DMS153 treated with DMSO at 0.1 percent for 48 hours (cell line): ENCODE measurements around the gene GREM1.
A peak's percentile ranks its signal among the peaks of the same experiment; 100 is the strongest.

Source experiments
- DNase-seq: peaks from one replicate; lab custom pipeline; 2025; ENCODE audit not compliant: unreplicated experiment; lab: John Stamatoyannopoulos, UW

GREM1 gene

GRCh38 chr15:32717426-32718226 lies at the start of gene GREM1:
Gene GREM1 (plus strand): TSS chr15:32718004. CDS start chr15:32730691, 12,687 bp downstream.
- DNase-seq = no peak

- DNase-seq = no peak
Measured at GRCh38 chr15:32668942-32669341, 48.9 kb upstream of the GREM1 start.

DNA sequence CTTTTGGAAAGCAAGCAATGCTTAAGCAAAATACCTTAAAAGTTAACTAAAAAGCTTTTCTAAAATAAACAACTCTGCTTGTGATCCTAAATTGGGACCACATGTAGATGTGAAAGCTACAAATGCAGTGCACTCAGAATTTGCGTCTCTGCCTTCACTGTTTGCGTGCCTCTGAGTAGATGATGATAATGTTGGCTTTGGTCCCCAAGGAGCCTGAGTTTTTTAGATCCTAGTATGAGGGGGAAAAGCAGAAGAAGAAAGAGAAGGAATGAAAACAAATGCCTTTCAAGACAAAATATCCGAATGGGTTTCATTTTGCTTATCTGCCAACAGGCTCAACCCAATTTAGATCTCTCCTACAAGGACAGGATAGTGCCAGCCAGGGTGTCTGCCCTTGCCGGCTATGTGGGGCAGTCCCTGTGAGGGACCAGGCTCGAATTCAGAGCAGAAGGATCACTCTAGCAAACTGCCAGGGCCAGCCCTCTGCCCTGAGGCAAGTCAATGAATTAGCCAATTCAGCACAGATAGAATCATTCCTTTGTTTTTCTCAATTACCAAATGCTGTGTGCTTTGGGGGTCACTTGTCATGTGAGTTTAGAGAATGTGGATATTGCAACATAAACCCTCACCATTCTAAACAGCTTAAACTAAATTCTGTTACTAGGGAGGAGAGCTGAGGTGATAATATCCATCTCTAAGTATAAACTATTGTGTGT lies 47.8 kb upstream of the GREM1 start:
- no peak for DNase-seq

DNA sequence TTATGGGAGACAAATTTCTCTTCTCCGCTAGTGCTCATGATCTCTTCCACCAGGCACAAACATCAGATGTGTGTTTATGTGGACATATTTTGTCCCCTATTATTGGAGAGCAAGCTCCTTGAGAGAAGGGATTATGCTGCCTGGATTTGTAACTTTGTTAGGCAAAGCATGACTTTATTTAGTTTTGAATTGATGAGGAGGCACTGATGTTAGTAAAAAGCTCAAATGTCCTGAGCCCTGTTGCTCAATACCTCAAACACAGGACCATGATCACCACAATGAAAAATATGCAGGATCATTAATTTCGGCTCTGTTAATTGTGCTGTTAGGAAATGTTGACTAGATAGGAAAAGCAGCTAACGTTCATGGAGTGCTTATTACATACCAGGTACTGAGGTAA lies 47.2 kb upstream of the GREM1 start:
- no peak for DNase-seq

DNA sequence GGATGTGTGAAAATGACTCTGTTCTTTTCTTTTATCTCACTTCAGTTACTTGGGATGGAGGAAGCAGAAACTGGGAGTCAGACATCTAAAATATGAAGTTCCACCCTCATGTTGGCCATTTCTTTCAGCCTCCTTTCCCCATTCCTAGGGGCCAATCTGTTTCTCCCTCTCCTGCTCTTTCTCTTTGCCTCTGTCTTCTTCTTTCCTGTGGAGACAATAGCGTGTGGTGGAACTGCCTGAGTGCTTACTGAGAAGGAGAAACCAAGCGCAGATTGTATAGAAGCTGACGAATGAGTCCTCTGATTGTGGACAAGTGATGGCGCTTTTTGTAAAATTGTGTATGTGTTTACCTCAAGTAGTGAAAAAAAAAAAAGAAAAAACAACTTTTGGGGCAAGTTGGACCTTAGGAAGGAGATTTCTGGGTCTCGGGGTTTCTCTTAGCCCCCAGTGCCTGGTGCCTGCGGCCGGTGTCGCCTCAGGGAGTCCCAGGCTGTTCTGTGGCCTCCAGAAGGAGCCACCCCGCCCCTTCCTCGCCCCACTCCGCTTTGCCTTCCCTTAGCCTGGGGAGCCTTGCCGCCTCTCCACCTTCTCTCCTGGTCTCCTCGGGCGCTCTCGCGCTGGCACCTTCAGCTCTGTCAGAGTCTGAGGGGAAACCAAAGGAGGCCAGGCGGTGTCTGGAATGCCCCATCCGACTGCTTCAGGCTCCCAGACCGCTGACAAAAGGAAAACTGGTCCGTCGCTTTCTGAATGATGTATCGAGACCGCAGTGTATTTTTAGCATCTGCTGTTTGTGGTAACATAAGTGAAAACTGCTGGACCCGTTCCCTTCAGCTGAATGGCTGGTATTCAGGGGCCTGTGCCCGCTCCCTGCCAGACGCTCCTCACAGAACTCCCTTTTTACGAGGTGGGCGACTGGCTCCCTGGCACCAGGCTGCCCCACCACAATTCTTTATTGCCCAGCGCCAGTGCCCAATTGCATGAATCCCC lies 46.2 kb upstream of the GREM1 start:
- DNase-seq = no peak

GRCh38 chr15:32674681-32675080 lies 43.1 kb upstream of the GREM1 start:
- DNase-seq = no peak

- DNase-seq = no peak
Measured at GRCh38 chr15:32675466-32675865, 42.3 kb upstream of the GREM1 start.

- DNase-seq = no peak
Measured at GRCh38 chr15:32676169-32676568, 41.6 kb upstream of the GREM1 start.

GRCh38 chr15:32677238-32677750 lies 40.5 kb upstream of the GREM1 start:
- DNase-seq = peak; percentile 12

DNA sequence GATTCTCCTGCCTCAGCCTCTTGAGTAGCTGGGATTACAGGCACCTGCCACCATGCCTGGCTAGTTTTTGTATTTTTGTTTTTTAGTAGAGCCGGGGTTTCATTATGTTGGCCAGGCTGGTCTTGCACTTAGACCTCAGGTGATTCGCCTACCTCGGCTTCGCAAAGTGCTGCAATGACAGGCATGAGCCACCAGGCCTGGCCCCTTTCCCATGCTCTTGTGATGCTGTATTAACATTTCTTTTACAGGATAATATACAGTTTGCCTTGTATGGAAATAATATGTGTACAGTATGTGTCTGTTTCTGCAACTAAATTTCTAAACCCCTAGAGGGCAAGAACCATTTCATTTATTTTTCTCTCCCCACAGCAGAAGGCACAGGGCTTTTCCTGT lies 38.5 kb upstream of the GREM1 start:
- DNase-seq = no peak

DNA sequence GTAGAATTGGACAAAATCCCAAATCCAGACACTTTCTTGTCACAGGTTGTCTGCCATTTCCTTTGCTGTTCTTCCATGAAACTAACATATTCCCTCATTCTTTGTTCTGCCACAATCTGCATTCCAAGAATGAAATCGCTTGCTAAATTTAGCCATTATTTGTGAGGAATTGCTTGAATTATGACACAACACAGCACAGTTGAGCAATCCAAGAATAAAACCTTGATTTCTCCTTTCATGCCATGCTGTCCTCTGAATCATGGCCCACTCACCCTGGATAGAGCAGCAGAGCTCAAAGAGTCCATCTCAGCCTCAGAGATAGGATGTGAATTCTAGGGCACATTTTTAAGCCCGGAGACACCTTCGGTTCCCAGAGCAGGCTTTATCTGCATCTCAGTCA lies 35.2 kb upstream of the GREM1 start:
- no peak for DNase-seq

- DNase-seq = no peak
Measured at GRCh38 chr15:32682977-32683630, 34.7 kb upstream of the GREM1 start.

DNA sequence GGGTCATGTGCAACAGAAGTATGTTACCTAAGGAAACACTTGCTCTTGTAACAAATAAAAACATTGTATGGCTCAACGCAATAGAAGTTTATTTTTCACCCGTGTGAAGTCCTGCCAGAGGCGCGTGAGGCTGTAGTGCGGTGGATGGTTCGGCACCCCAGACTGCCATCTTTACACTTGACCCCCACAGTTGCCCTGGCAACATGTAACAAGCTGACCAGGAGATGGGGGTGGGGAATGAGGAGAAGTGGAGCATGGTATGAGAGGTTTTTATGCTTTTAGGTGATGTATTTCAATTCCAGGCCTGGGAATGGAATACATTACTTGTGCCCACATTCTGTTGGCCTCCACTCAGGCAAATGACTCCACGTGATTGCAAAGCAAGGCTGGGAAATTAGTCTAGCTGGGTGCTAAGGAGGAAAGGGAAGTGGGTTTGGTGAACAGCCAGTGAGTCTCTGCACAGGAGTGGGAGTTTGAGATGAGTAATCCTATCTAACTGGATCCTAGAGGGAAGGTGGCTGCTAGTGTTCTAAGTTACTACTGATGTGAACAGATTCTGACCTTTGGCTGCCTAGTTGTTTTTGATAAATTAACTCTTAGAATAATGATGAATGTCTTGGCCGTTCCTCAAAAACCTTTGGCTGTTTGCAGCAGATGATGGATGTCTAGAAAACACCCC lies 33.8 kb upstream of the GREM1 start:
- DNase-seq = no peak

- no peak for DNase-seq
Measured at GRCh38 chr15:32685576-32685975, 32.2 kb upstream of the GREM1 start.

DNA sequence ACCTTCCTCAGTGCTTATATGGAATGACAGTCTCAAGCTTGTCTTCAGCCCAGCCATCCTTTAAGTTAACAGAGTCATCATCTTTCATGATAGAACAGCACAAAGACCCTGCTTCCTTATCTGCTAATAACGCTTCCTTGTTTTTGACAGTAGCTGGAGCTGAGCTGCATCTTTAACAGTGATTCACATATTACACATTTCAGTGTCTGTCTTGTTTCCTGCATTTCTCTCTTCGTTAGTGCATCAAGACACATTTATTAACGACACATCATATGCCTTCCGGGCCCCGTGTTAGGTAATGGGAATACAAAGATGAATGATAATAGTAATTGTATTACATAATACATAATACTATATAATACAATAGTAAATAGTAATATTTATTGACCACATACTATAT lies 30.2 kb upstream of the GREM1 start:
- DNase-seq = no peak

DNA sequence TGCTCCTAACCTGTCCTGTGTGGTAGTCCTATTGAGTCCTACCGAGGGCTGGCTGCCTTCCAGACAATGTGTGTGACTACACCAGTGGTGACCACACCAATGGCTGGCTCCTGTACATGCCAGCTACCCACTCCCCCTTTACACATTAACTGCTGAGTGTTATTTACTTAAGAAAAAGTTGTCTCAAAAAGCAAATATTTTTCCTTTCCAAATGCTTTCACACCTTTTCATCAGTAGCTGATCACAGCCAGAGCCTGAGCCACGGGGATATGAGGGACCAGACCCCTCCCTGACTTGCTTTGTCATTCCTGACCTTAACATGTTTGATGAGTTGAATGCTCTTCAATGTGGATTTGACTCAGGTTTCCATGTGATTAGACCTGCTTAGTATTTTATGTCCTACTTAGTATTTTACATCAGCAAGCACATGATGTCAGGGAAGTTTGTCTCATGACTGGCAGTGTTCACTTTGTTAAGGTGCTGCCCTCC lies 29.6 kb upstream of the GREM1 start:
- DNase-seq = peak; percentile 9

- DNase-seq = no peak
Measured at GRCh38 chr15:32690941-32691688, 26.7 kb upstream of the GREM1 start.

- DNase-seq = no peak
Measured at GRCh38 chr15:32691689-32692038, 26.1 kb upstream of the GREM1 start.

- no peak for DNase-seq
Measured at GRCh38 chr15:32692286-32692685, 25.5 kb upstream of the GREM1 start.
